GM23248 (cell line): ENCODE data around the gene NUP214.

Source experiments
- EZH2 ChIP-seq: fragments of 200-600 bp; sonication (generic); IDR thresholded peaks from 2 replicates; pipeline ENCODE4 v1.6.1; 2018; ENCODE audit warnings: antibody characterized with exemption, mild to moderate bottlenecking; ENCODE audit not compliant: insufficient read depth, poor library complexity, severe bottlenecking
- EZH2phosphoT487 ChIP-seq: fragments of 200-600 bp; sonication (generic); IDR thresholded peaks from 2 replicates; pipeline ENCODE4 v1.6.1; 2018; ENCODE audit warnings: antibody characterized with exemption, moderate library complexity, mild to moderate bottlenecking, low read depth; ENCODE audit not compliant: insufficient read depth

- TF ChIP-seq EZH2 (no peak), EZH2phosphoT487 (no peak)
Measured at GRCh38 chr9:131197160-131197911, 72.0 kb downstream of the NUP214 start.
